ENCODE data around the gene LIMK1. TPM values are rescaled to one million over a fixed set of nuclear protein-coding genes. Genes with fewer than 3 reads are reported as not detected.
"Not testable (repeated sequence)": the region's sequence is repeated elsewhere in the genome, so short reads cannot be mapped to it uniquely, and the experiment has no call there.

Gene LIMK1
- total RNA-seq, 1 donor from 2014 or later: 25.3 TPM

GRCh38 chr7:74103219-74103772, 19.7 kb downstream of the LIMK1 start:
- H3K4me1 Mint-ChIP-seq: no peaks in the 10 kb centered on the region

DNA sequence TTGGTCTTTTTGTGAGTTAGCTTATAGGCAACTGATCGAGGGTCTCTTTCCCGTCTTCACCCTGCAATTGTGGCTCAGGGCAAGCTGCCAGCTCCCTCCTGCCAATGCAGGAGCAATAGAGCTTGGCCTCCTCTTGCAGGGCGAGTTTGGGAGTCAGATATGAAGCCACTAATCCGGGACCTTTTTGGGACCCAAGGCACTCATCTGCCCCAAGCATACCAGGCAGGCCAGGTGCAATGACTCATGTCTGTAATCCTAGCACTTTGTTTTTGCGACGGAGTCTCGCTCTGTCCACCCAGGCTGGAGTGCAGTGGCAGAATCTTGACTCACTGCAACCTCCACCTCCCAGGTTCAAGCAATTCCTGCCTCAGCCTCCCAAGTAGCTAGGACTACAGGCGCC, 21.1 kb downstream of the LIMK1 start:
- Mint-ChIP-seq H3K4me1 (no peaks in the 10 kb centered on the region), H3K27me3 (no peaks in the 10 kb centered on the region), H3K9me3 (no peaks in the 10 kb centered on the region), H3K4me3 (no peak overlapping the region), H3K27ac (no peak overlapping the region), H3K36me3 (ENCODE audit: low read depth) (peaks cover 17% of the 10 kb centered on the region)
- intact Hi-C loops (cut with micrococcal nuclease): no loop called here
- DNase-seq: no peak

More at GRCh38 chr7:74103219-74103772, 19.7 kb downstream of the LIMK1 start:
- Mint-ChIP-seq H3K27ac (no peak overlapping the region), H3K36me3 (ENCODE audit: low read depth) (peaks cover 19% of the 10 kb centered on the region), H3K27me3 (no peaks in the 10 kb centered on the region), H3K4me3 (no peak overlapping the region), H3K9me3 (no peaks in the 10 kb centered on the region)
- no peak for DNase-seq
- intact Hi-C loops (cut with micrococcal nuclease): no loop called here

DNA sequence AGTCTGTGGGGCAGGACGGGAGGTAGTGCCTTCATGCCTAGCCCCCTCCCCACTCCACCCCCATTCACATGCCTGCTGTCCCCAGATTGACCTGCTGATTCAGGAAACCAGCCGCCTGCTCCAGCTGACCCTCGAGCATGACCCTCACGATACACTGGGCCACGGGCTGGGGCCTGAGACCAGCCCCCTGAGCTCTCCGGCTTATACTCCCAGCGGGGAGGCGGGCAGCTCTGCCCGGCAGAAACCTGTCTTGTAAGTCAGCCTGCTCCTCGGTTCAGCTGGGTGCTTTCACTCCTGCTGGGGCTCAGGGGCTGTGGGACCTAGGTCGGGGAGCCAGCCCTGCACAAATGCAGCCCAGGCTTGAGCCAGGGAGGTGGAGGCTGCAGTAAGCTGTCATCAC, 22.4 kb downstream of the LIMK1 start:
- peaks cover 21% of the 10 kb centered on the region for H3K36me3 Mint-ChIP-seq (ENCODE audit: low read depth)
- H3K9me3 Mint-ChIP-seq: no peaks in the 10 kb centered on the region
- no peaks in the 10 kb centered on the region for H3K27me3 Mint-ChIP-seq
- H3K4me3 Mint-ChIP-seq: no peak overlapping the region
- H3K27ac Mint-ChIP-seq: no peak overlapping the region
- DNase-seq: no peak
- intact Hi-C loops (cut with micrococcal nuclease): no loop called here
- H3K4me1 Mint-ChIP-seq: no peaks in the 10 kb centered on the region

DNA sequence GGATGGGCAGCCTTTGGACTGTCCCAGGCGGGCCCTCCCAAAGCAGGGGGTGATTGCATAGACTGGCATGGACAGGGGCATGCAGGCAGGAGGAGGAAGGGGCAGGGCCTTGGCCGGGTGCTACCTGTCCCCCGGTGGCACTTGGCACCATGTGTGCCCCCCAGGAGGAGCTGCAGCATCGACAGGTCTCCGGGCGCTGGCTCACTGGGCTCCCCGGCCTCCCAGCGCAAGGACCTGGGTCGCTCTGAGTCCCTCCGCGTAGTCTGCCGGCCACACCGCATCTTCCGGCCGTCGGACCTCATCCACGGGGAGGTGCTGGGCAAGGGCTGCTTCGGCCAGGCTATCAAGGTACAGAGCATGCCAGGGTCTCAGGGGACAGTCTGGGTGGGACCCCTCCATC, 23.2 kb downstream of the LIMK1 start:
- no peak for DNase-seq
- H3K4me1 Mint-ChIP-seq: no peaks in the 10 kb centered on the region
- no peaks in the 10 kb centered on the region for H3K27me3 Mint-ChIP-seq
- H3K27ac Mint-ChIP-seq: no peak overlapping the region
- no peaks in the 10 kb centered on the region for H3K9me3 Mint-ChIP-seq
- H3K36me3 Mint-ChIP-seq (ENCODE audit: low read depth): peaks cover 24% of the 10 kb centered on the region
- intact Hi-C loops (cut with micrococcal nuclease): no loop called here
- no peak overlapping the region for H3K4me3 Mint-ChIP-seq

GRCh38 chr7:74115326-74115725, 31.7 kb downstream of the LIMK1 start:
- no peak overlapping the region for H3K27ac Mint-ChIP-seq
- H3K27me3 Mint-ChIP-seq: no peaks in the 10 kb centered on the region
- no peak overlapping the region for H3K4me3 Mint-ChIP-seq
- H3K36me3 Mint-ChIP-seq (ENCODE audit: low read depth): peaks cover 15% of the 10 kb centered on the region
- no peaks in the 10 kb centered on the region for H3K4me1 Mint-ChIP-seq
- H3K9me3 Mint-ChIP-seq: no peaks in the 10 kb centered on the region
- no peak for DNase-seq
- intact Hi-C loops (cut with micrococcal nuclease): no loop called here

GRCh38 chr7:74116356-74116755, 32.8 kb downstream of the LIMK1 start:
- H3K4me1 Mint-ChIP-seq: no peaks in the 10 kb centered on the region
- H3K27ac Mint-ChIP-seq: no peak overlapping the region
- no peak overlapping the region for H3K4me3 Mint-ChIP-seq
- intact Hi-C loops (cut with micrococcal nuclease): no loop called here
- H3K9me3 Mint-ChIP-seq: no peaks in the 10 kb centered on the region
- no peak for DNase-seq
- H3K27me3 Mint-ChIP-seq: no peaks in the 10 kb centered on the region
- peaks cover 15% of the 10 kb centered on the region for H3K36me3 Mint-ChIP-seq (ENCODE audit: low read depth)

DNA sequence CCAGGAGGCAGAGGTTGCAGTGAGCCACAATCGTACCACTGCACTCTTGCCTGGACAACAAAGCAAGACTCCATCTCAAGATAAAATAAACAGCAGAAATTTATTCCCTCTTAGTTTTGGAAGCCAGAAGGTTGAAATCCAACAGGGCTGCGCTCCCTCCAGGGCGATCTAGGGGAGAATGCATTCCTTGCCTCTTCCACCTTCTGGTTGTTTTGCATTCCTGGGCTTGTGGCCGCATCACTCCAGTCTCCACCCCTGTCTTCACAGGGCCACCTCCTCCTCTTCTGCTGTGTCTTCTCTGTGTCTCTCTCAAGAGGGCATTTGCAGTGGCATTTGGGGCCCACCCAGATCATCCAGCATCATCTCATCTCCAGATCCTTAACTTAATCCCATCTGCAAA, 36.2 kb downstream of the LIMK1 start:
- Mint-ChIP-seq H3K9me3 (no peaks in the 10 kb centered on the region), H3K27me3 (no peaks in the 10 kb centered on the region), H3K36me3 (ENCODE audit: low read depth) (peaks cover 9% of the 10 kb centered on the region), H3K4me1 (no peaks in the 10 kb centered on the region), H3K27ac (no peak overlapping the region), H3K4me3 (no peak overlapping the region)
- DNase-seq: no peak
- intact Hi-C loops (cut with micrococcal nuclease): no loop called here

- Mint-ChIP-seq H3K9me3 (no peaks in the 10 kb centered on the region), H3K4me3 (no peak overlapping the region), H3K36me3 (ENCODE audit: low read depth) (peaks cover 9% of the 10 kb centered on the region), H3K4me1 (no peaks in the 10 kb centered on the region), H3K27me3 (no peaks in the 10 kb centered on the region), H3K27ac (no peak overlapping the region)
- intact Hi-C loops (cut with micrococcal nuclease): no loop called here
- DNase-seq: no peak
Observed at GRCh38 chr7:74121401-74122249, 38.0 kb downstream of the LIMK1 start.

- H3K4me3 Mint-ChIP-seq; intact Hi-C loops (cut with micrococcal nuclease); H3K4me1 Mint-ChIP-seq; H3K27me3 Mint-ChIP-seq; H3K36me3 Mint-ChIP-seq (ENCODE audit: low read depth); H3K9me3 Mint-ChIP-seq; DNase-seq; H3K27ac Mint-ChIP-seq: not testable (repeated sequence)
Observed at GRCh38 chr7:74123892-74124291, 40.3 kb downstream of the LIMK1 start.

DNA sequence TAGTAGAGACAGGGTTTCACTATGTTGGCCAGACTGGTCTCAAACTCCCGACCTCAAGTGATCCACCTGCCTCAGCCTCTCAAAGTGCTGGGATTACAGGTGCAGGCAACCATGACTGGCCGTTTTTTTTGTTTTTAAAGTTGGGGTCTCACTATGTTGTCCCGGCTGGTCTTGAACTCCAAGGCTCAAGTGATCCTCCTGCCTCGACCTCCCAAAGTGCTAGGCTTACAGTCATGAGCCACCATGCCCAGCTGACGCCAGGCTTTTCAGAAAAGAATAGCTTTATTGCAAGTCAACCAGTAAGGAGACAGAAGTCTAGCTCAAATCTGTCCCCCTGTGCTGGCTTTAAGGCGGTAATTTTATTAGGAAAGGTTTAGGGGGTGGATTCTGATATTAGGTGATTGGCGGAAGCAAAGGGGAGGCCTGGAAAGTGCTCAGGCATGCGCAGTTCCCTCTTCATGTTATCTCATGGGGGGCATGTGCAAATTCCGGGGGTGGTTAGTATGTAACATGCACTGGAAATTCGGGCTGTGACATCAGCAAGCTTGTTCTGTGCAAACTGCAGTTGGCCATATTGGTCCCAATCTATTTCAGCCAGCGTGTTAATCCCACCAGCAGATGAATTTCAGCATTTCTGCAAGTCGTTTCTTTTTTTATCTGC, 42.7 kb downstream of the LIMK1 start:
- no peak overlapping the region for H3K27ac Mint-ChIP-seq
- H3K4me1 Mint-ChIP-seq: no peaks in the 10 kb centered on the region
- H3K9me3 Mint-ChIP-seq: no peaks in the 10 kb centered on the region
- no peaks in the 10 kb centered on the region for H3K27me3 Mint-ChIP-seq
- no peak overlapping the region for H3K4me3 Mint-ChIP-seq
- intact Hi-C loops (cut with micrococcal nuclease): no loop called here
- peaks cover 2% of the 10 kb centered on the region for H3K36me3 Mint-ChIP-seq (ENCODE audit: low read depth)
- no peak for DNase-seq

DNA sequence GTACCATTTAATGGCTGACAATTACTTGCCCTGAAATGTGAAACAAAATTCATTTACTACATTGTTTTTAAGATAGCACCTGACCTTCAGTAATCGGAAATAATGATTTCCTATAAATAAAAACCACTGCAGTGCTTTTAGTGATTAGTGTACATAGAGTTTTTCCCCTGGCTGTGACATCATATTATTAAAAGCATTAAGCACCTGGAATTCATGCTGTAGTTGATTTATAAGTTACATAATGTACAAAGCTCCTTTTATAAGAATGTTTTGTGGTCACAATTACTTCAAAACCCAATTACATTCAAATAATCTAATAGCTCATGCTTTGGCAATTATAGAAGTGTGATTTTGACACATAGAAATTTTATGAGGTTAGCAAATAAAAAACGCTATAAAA, 46.3 kb downstream of the LIMK1 start:
- no peaks in the 10 kb centered on the region for H3K27me3 Mint-ChIP-seq
- intact Hi-C loops (cut with micrococcal nuclease): no loop called here
- no peak for DNase-seq
- H3K27ac Mint-ChIP-seq: no peak overlapping the region
- H3K4me3 Mint-ChIP-seq: no peak overlapping the region
- no peaks in the 10 kb centered on the region for H3K36me3 Mint-ChIP-seq (ENCODE audit: low read depth)
- H3K4me1 Mint-ChIP-seq: peaks cover 2% of the 10 kb centered on the region
- no peaks in the 10 kb centered on the region for H3K9me3 Mint-ChIP-seq

DNA sequence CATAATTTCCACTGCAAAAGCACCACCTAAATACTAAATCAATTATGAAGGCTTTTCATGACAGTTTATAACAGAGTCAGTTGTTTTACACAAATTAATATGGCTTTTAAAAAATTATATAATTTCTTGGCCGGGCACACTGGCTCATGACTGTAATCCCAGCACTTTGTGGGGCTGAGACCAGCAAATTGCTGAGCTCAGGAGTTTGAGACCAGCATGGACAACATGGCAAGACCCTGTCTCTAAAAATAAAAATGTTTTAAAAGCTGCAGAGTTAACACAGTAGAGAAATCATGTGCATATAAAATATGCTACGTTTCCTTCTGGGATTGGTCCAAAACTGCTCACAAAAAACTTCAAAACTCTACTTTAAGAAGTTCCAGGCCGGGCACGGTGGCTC, 46.9 kb downstream of the LIMK1 start:
- intact Hi-C loops (cut with micrococcal nuclease): no loop called here
- Mint-ChIP-seq H3K4me3 (no peak overlapping the region), H3K4me1 (peaks cover 2% of the 10 kb centered on the region), H3K36me3 (ENCODE audit: low read depth) (no peaks in the 10 kb centered on the region), H3K27ac (no peak overlapping the region), H3K9me3 (no peaks in the 10 kb centered on the region), H3K27me3 (no peaks in the 10 kb centered on the region)
- no peak for DNase-seq

- no peaks in the 10 kb centered on the region for H3K36me3 Mint-ChIP-seq (ENCODE audit: low read depth)
- no peak overlapping the region for H3K4me3 Mint-ChIP-seq
- H3K4me1 Mint-ChIP-seq: peaks cover 2% of the 10 kb centered on the region
- DNase-seq: peak; percentile 81
- H3K9me3 Mint-ChIP-seq: no peaks in the 10 kb centered on the region
- H3K27me3 Mint-ChIP-seq: no peaks in the 10 kb centered on the region
- intact Hi-C loops (cut with micrococcal nuclease): no loop called here
- no peak overlapping the region for H3K27ac Mint-ChIP-seq
Observed at GRCh38 chr7:74134117-74134620, 50.6 kb downstream of the LIMK1 start.

DNA sequence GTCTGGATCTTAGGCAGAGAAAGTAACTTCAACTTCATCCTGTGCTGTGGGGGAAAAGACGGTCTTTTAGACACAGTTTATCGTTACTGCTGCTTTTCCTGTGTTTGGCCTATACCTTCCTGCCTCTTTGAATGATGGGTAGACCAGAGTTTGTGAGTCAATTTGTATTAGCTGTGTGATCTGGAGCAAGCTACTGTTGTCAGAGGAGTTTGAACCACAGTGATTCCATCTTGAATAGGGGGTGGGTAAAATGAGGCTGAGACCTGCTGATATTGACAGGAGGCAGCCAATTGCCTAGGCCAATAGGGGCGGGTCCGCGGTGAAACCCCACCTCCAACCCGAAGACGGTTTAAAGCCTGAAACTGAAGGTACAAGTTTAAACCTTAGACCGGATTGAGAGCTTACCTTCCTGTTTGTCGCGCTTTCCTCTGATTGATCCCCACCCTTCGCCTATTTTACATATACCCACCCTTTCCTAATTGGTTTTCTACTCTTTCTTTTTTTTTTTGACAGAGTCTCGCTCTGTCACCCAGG, 54.8 kb downstream of the LIMK1 start:
- intact Hi-C loops (cut with micrococcal nuclease): no loop called here
- DNase-seq: no peak

More for the DNA sequence above, 54.8 kb downstream of the LIMK1 start:
- peaks cover 4% of the 10 kb centered on the region for H3K4me1 Mint-ChIP-seq
- no peak overlapping the region for H3K4me3 Mint-ChIP-seq
- H3K27ac Mint-ChIP-seq: no peak overlapping the region
- no peaks in the 10 kb centered on the region for H3K36me3 Mint-ChIP-seq (ENCODE audit: low read depth)
- H3K9me3 Mint-ChIP-seq: no peaks in the 10 kb centered on the region
- H3K27me3 Mint-ChIP-seq: no peaks in the 10 kb centered on the region

Data from activated CD4-positive, alpha-beta T cell treated with anti-CD3 and anti-CD28 coated beads, Interleukin-2, amount 10 ng/mL, durations not matched to agents 24 days and 14 days (primary cell).